Measurements from ENCODE around the gene HPCA. TPM values are rescaled to one million over a fixed set of nuclear protein-coding genes. Genes with fewer than 3 reads are reported as not detected.
A peak's percentile ranks its signal among the peaks of the same experiment; 100 is the strongest.

The HPCA gene
- total and polyA plus RNA-seq, 2 of the 13 experiments (the other 11 are each of a cell fraction or from before 2014, with no cell fraction given): not detected

GRCh38 chr1:32886004-32886827 lies at the start of gene HPCA (continued):
- no peak for TF ChIP-seq SOX13 (IDR thresholded peaks at IDR 0.05)
- peak in 1 of 2 experiments; percentile 77; a peak in 2 of 4 replicates for TF ChIP-seq SOX13 (CRISPR knock-in tag; conservative IDR thresholded peaks at IDR 0.05 in 1 of 2, IDR thresholded peaks at IDR 0.05 in 1 of 2)
- 0 out of 2 replicates have a peak, but pooled peaks have one; percentile 58 for TF ChIP-seq NFE2L1 (CRISPR knock-in tag; IDR thresholded peaks at IDR 0.05; ENCODE audit: borderline replicate concordance)
- TF ChIP-seq ZNF646 (CRISPR knock-in tag; IDR thresholded peaks at IDR 0.05): peak; percentile 71; the same call in 1 of the 2 replicates
- peak; percentile 97 for TF ChIP-seq ZNF530 (CRISPR knock-in tag; IDR thresholded peaks at IDR 0.05; ENCODE audit: low read depth)
- TF ChIP-seq DR1 (CRISPR knock-in tag; IDR thresholded peaks at IDR 0.05): peak; percentile 50; the same call in 1 of the 2 replicates
- peak; percentile 68; the same call in 1 of the 2 replicates for TF ChIP-seq ZSCAN22 (CRISPR knock-in tag; IDR thresholded peaks at IDR 0.05)
- peak; percentile 41; the same call in 1 of the 2 replicates for TF ChIP-seq HMG20A (CRISPR knock-in tag; IDR thresholded peaks at IDR 0.05; ENCODE audit: borderline replicate concordance)
- peak; percentile 90 for TF ChIP-seq PATZ1 (CRISPR knock-in tag; IDR thresholded peaks at IDR 0.05)
- peak; percentile 95; the same call in 1 of the 2 replicates for TF ChIP-seq ZBTB20 (CRISPR knock-in tag; IDR thresholded peaks at IDR 0.05; ENCODE audit: borderline replicate concordance, low read depth)
- TF ChIP-seq ZNF251 (CRISPR knock-in tag; IDR thresholded peaks at IDR 0.05): peak; percentile 83; the same call in 1 of the 2 replicates
- peak; percentile 97 for TF ChIP-seq SNAPC5 (CRISPR knock-in tag; IDR thresholded peaks at IDR 0.05; ENCODE audit: borderline replicate concordance)
- TF ChIP-seq RELA (CRISPR knock-in tag; IDR thresholded peaks at IDR 0.05): peak; percentile 91; the same call in 1 of the 2 replicates
- TF ChIP-seq JARID2 (CRISPR knock-in tag; IDR thresholded peaks at IDR 0.05; ENCODE audit: insufficient replicate concordance): peak; percentile 99
- TF ChIP-seq IRF2 (CRISPR knock-in tag; IDR thresholded peaks at IDR 0.05): peak; percentile 73
- no peak for TF ChIP-seq ZNF619 (CRISPR knock-in tag; IDR thresholded peaks at IDR 0.05)
- TF ChIP-seq ZNF101 (CRISPR knock-in tag; IDR thresholded peaks at IDR 0.05; ENCODE audit: borderline replicate concordance, low read depth): no peak
- 0 out of 2 replicates have a peak, but pooled peaks have one; percentile 50 for TF ChIP-seq TERF1 (CRISPR knock-in tag; IDR thresholded peaks at IDR 0.05)
